Measurements from ENCODE around the gene MCF2L2. TPM values are rescaled to one million over a fixed set of nuclear protein-coding genes. Genes with fewer than 3 reads are reported as not detected.

The MCF2L2 gene
- total and polyA plus RNA-seq, 9 of the 15 experiments (the other 6 are each of a cell fraction or from before 2014, with no cell fraction given), result 0.56 to 4.2 (median 3.0) TPM

GRCh38 chr3:183253528-183254486, 174.6 kb downstream of the MCF2L2 start (continued):
- TF ChIP-seq CTCFL (IDR thresholded peaks at IDR 0.05; ENCODE audit: borderline replicate concordance, insufficient read depth, low read depth, low read length, poor library complexity, severe bottlenecking) (peak; percentile 49), ATF1 (CRISPR knock-in tag; IDR thresholded peaks at IDR 0.05) (no peak), ATF1 (tag; IDR thresholded peaks at IDR 0.05) (0 out of 2 replicates have a peak, but pooled peaks have one; percentile 20), KDM5B (IDR thresholded peaks at IDR 0.05; ENCODE audit: insufficient replicate concordance, low read depth, low read length) (peak; percentile 71), SNIP1 (IDR thresholded peaks at IDR 0.05; ENCODE audit: low read depth) (no peak), RB1 (IDR thresholded peaks at IDR 0.05; ENCODE audit: low read depth) (peak; percentile 62), EP400 (IDR thresholded peaks at IDR 0.05) (peak; percentile 26), POLR2A (conservative IDR thresholded peaks at IDR 0.05) (peak; percentile 57; the same call in 1 of the 2 replicates), THAP12 (CRISPR knock-in tag; IDR thresholded peaks at IDR 0.05) (0 out of 2 replicates have a peak, but pooled peaks have one; percentile 27), HMGXB4 (CRISPR knock-in tag; IDR thresholded peaks at IDR 0.05) (0 out of 2 replicates have a peak, but pooled peaks have one; percentile 55), FOXA3 (CRISPR knock-in tag; conservative IDR thresholded peaks at IDR 0.05 in 1 of 2, IDR thresholded peaks at IDR 0.05 in 1 of 2) (0 out of 4 replicates have a peak, but pooled peaks of 1 of the 2 experiments have one; percentile 28), CHD2 (IDR thresholded peaks at IDR 0.05; ENCODE audit: low read depth, low read length) (no peak)
